Neural progenitor cell (in vitro differentiated cells): ENCODE results near the gene FRMPD2.

ENCODE experiments used
- CTCF ChIP-seq: fragments of 200-600 bp; sonication (generic); IDR thresholded peaks from 2 replicates; pipeline ENCODE4 v1.5.1; 2017; ENCODE audit warnings: antibody characterized with exemption, mild to moderate bottlenecking
- EZH2phosphoT487 ChIP-seq: fragments of 200-600 bp; sonication (generic); IDR thresholded peaks from 2 replicates; pipeline ENCODE4 v1.6.1; 2017; ENCODE audit warnings: antibody characterized with exemption

- TF ChIP-seq CTCF = no peak
- TF ChIP-seq EZH2phosphoT487 = no peak
These were observed 28.3 kb upstream of the FRMPD2 start for GRCh38 chr10:48302515-48303476.
